PC-9 (cell line): Measurements from ENCODE around the gene EFHD1.
"Not testable (repeated sequence)": the region's sequence is repeated elsewhere in the genome, so short reads cannot be mapped to it uniquely, and the experiment has no call there.

Experiments used
- CTCF ChIP-seq: fragments of 200-600 bp; sonication (generic); conservative IDR thresholded peaks from 2 replicates; pipeline ENCODE4 v1.6.1; 2017; ENCODE audit warnings: mixed run types, antibody characterized with exemption, mild to moderate bottlenecking, moderate library complexity
- EZH2 ChIP-seq: fragments of 200-600 bp; sonication (generic); IDR thresholded peaks from 2 replicates; pipeline ENCODE4 v1.8.0; 2017; ENCODE audit warnings: antibody characterized with exemption, low read depth

DNA sequence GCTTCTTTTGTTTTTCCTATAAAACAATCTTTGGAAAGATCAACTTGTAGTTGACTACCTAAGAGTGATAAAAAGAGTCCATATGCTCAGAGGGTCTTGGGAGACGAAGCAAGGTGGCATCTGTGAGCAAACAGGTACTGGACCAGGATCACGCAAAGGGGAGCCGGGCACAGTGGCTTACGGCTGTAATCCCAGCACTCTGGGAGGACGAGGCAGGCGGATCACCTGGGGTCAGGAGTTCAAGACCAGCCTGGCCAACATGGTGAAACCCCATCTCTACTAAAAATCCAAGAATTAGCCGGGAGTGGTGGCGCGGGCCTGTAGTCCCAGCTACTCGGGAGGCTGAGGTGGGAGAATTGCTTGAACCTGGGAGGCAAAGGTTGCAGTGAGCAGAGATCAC is 2.0 kb downstream of the EFHD1 start:
- TF ChIP-seq EZH2, CTCF: not testable (repeated sequence)
